Eye (tissue), 1 donor: ENCODE data around the gene PPCDC.

Source experiments
- DNase-seq: peaks from one replicate; pipeline ENCODE4 v3.0.0-alpha.2; 2015

The PPCDC gene

GRCh38 chr15:75016431-75016830 lies 7.0 kb upstream of the PPCDC start:
- no peak for DNase-seq

DNA sequence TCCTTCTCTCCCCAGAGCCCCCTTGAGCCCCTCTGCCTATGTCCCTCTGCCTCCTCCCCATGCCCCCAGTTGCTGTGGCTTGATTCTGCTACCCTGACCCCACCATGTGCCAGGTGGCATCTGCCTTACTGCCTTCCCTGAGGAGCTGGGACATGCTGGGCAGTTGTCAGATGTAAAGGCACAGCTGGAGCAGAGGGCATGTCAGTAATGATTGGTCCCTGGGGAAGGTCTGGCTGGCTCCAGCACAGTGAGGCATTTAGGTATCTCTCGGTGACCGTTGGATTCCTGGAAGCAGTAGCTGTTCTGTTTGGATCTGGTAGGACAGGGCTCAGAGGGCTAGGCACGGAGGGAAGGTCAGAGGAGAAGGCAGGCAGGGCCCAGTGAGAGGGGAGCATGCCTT lies 3.5 kb upstream of the PPCDC start:
- DNase-seq, result peak; percentile 7

GRCh38 chr15:75021341-75021740 lies 2.0 kb upstream of the PPCDC start:
- no peak for DNase-seq

DNA sequence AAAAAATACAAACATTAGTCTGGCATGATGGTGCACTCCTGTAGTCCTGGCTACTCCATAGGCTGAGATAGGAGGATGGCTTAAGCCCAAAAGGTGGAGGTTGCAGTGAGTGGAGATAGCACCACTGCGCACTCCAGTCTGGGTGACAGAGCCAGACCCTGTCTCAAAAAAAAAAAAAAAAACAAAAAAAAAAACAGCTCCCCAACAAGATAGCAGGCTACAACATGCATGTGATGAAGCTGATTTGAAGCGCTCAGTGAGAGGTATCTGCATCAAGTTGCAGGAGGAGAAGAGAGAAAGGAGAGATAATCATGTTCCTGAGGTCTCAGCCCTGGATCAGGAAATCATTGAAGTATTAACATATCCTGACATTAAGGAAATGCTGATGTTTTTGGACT lies 608 bp upstream of the PPCDC start:
- DNase-seq, result no peak

- DNase-seq, result no peak
Measured at GRCh38 chr15:75023872-75024636, 664 bp downstream of the PPCDC start.

DNA sequence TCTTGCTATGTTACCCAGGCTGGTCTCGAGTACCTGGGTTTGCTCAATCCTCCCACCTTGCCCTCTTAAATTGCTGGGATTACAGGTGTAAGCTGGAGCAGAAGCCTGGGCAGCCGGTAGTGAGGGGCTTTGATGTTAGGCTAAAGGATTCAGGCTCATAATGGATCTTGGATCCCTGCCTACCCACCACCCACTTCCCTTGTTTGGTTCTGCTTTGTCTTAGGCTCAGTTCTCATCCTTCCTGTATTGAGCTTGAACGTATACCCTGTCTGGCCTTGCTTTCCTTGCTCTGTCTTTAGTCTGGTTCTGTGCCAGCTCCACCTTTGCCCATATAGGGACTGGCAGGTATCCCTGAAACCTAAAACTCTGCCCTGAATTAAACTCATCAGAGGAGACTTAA lies 1.7 kb downstream of the PPCDC start:
- DNase-seq, result no peak

DNA sequence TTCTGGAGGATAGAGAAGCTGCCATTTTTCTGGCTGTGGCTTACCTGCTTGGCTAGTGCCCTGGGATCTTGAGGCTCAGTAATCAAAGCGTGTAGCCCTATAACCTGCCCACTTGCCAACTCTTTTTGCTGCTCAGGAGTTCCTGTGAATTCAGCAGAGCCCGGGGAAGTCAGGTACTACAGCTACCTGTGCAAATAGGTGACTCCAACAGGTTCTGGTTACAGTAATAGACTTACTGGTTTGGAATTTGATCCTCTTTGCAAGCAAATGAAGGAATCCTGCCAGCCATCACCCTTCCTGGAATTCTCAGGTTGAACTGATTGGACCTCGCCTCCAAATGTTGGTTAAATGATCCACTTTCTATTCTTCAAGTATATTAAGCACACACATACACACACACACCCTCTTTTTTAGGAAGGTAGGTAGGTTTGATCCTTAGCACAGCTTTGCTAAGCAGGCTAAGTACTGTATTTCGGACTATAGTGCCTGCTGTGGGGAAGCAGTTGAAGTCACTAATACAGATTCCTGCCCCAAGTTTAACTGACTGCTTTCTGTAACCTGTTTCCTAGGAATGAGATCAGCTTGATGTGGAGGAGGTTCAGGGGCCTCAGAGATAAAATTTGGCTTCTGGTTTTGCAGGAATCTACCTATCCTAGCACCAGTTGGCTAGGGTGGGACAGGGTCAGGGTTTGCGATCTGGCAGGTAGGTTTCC lies 2.3 kb downstream of the PPCDC start:
- DNase-seq, result no peak

DNA sequence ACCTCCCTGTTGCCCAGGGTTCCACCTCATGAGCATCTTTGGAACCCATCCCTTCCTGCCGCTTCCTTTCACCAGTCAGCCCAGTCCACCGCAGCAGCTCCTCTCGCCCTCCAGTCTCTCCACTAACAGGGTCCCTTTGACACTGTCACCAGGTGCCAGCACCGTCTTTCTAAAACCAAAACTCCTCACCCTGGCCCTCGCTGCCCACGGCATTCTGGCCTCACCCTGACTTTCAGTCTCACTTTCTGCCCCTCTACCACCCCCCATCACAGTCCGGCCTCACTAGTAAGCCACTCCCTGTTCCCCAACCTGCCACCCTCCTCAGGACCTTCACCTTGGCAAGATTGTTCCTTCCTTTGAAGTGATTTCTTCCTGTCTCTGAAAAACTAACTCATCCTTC lies 4.2 kb downstream of the PPCDC start:
- no peak for DNase-seq

GRCh38 chr15:75028991-75029377 lies 5.6 kb downstream of the PPCDC start:
- DNase-seq, result no peak

- DNase-seq, result peak; percentile 93
Measured at GRCh38 chr15:75029378-75030022, 6.1 kb downstream of the PPCDC start.

DNA sequence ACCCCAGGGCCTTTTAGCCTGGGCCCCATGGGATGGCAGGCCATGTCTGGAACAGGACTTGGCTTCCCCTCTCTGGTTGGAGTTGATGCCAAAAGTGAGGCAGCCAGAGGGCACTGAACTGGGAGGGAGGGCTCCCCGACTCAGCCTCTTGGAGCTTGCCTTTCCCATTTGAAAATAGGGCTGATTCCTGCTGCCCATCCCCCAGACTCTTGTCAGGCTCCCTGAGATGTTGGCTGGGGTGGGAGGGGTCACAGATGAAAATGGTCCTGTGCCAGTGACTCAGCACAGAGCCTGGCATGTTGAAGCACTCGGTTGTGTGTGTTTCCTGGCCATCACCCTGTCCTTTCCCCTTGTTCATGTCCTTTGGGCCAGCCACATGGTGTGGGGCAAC lies 6.6 kb downstream of the PPCDC start:
- no peak for DNase-seq

GRCh38 chr15:75030424-75030823 lies 7.0 kb downstream of the PPCDC start:
- no peak for DNase-seq

GRCh38 chr15:75031848-75032247 lies 8.5 kb downstream of the PPCDC start:
- DNase-seq, result no peak

DNA sequence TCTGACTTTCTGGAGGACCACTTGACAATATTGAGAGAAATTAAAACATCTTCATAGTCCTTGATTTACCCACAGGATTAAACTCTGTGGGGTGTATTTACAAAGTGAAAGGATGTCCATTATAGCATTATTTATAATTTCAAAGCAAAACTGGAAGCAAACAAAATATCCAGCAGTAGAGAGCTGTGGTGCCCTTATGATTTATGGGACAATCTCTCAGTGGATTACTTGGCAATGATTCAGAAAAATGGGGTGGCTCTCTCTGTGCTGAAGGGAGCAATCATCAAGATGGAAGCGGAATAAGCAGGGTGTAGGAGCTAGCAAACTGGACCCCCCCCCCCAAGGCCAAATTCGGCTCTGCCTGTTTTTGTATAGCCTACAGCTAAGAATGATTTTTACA lies 9.0 kb downstream of the PPCDC start:
- no peak for DNase-seq

- DNase-seq, result no peak
Measured at GRCh38 chr15:75033809-75034208, 10.4 kb downstream of the PPCDC start.

DNA sequence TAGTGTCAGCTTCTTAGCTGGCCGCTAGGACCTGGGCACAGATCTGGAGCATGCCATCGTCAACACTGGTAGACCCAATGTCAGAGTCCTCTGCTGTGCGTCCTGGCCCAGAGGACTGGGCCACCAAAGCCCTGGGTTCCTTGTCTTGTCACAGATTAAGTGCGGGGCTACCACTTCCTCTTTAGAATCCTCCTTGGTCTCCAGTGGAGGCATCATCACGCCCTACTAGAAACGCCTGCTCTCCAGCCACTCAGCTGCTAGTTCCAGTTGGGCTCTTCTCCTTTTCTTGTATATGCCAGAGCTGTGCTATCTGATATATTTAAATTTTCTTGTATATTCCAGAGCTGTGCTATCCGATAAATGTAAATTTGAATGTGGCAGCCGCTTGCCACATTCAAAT lies 11.2 kb downstream of the PPCDC start:
- DNase-seq, result no peak

GRCh38 chr15:75036212-75036616 lies 12.8 kb downstream of the PPCDC start:
- no peak for DNase-seq

DNA sequence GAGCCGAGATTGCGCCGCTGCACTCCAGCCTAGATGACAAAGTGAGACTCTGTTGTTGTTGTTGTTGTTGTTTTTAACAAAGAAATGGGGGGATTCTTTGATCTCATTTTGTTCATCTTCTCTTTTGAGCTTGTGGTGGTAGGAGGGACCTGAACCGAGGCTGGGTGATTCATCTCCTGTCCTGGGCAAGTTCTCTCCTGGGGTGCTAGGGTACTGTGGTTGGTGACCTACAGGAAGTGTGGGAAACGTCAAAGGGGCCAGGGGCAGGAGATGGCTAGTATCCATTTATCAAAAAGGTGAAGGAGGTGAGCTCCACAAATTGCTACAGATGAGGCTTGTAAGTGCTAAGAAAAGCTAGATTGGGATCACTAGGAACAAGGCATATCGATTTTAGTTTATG lies 14.3 kb downstream of the PPCDC start:
- no peak for DNase-seq

- no peak for DNase-seq
Measured at GRCh38 chr15:75038231-75038630, 14.8 kb downstream of the PPCDC start.

DNA sequence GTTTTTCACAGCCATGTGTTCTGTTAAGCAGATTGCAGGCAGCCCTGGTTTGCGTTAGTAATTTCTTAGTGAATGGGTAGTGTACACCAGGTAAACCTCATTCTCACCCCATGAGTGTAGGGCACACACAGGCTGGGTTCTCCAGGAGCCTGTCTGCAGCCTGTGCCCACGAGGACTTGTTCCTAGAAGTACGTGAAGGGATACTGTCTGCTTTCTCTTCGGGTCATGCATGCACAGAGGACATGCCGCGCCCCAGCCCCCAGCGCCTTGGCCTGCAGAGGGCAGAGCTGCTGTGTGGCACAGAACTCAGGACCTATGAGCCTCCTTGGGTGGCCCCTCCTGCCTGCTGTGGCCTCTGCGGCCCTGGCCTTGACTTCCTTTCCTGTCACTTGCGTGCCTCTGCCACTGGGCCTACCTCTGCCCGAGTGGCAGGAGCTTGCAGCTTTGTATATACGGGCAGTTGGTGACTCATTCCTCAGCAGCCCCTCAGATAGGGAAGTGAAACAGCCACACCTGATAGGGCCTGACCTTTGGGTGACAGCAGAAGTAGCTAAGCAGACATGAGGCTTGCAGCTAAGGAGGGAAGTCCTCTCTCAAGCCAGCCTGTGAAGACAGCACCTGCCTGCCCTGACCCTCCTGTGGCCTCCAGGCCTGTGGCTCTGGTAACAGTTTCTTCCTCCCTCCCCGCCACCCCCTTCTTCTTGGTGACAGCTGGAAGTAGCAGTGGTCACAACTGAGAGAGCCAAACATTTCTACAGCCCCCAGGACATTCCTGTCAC lies 19.5 kb downstream of the PPCDC start:
- peak; percentile 37 for DNase-seq

DNA sequence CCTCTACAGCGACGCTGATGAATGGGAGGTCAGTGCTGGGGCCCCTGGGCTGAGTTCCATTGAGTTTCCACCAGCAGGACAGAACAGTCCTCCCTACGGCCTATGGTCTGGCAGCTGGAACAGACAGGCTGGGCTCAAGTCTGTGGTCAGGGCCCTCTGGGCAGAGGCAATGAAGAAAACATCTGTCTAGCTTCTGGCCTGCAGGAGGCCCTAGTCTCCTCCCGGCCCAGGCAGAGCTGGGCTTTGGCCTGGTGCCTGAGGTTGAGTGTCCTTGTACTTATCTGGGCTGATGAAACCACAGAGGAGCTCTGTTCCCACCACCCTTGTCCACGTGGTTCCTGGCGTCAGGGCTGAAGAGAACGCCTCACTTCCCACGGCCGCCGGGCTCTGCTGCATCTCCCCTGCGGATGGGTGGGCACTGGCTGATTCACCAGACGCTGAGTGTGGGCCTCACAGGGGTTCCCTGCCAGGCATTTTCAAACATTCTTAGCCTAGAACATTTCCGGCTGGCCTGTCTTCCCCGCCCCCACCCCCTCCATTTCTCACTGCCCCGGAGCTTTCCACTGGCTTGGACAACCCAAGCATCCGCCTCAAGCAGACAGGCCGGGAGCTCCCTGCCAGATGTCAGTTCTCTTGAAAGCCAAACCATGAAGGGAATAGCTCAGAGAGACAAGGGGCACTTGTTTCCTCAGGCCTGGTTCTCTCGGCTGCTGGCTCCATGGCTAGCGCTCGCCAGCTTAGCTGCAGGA lies 20.3 kb downstream of the PPCDC start:
- peak; percentile 49 for DNase-seq

GRCh38 chr15:75044258-75044878 lies 21.0 kb downstream of the PPCDC start:
- DNase-seq, result no peak
